ENCODE measurements around the gene EGR4. TPM values are rescaled to one million over a fixed set of nuclear protein-coding genes. Genes with fewer than 3 reads are reported as not detected.

EGR4 gene
- total and polyA plus RNA-seq, 8 donors = 0.09 to 0.94 (median 0.18) TPM; not detected in 3

DNA sequence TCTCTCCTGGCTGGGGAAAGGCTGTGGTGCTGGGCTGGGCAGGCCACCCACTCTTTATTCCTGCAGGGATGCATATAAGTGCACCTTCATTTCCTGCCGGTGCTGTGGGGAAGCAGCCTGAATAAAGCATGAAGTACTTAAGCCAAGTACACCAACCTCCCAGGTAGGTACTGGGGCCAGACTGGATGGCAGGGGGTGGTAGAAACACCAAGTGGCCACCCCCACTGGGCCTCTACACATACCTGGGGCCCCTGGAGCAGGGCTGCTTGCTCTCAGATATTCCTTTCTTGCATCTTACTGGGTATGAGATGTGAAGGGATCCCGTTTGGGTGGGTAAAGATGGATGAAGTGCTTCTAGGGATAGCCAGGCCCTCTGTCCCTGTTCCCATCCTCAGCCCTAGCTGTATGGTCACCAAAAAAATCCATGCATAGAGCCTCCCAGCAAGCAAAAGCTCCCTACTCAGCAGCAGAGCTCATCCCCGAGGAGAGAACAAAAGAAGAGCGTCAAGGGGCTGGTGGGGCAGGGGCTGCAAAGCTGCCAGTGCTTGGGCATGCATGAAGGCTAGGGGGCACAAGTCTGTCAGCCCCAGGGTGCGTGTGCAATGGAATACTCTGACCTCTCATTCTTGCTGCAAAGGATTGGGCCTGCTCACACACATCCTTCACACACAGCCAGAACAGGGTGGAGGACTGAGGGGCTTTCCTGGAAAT lies 37.3 kb downstream of the EGR4 start:
- 71 to 72% methylated on average over 5 of the region's 5 CpGs for WGBS, 2 donors

DNA sequence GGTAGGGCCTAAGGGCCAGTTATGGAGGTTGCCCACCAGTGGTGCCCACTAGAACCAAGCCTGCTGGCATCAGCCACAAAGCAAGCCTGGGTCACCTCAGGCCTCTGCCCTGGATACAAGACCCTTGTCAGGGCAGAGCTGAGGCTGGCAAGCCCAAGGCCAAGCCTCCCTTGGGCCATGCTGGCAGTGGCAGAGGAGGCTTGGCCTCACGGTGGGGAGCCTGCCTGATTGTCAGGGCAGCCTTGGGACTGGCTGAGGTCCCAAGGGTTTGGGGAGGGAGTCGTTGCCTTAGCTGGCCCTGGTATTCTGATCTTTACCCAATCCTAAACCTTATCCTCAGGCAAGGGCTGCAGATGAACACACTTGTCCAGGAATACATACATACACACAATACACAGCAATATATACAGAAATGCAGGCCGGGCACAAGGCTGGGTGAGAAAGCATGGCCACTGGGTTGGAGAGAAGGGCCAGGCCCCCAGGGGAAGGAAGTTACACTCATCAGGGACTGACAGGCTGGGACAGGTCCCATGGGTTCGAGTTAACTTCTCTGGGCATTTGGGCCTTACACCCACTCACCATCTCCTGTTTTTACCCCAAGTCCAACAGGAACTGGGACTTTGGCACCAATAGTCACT lies 38.2 kb downstream of the EGR4 start:
- Histone ChIP-seq H3K27ac (no peak overlapping the region), H3K4me1 (peaks cover 0 to 5% (median 0%) of the 10 kb centered on the region in 3 donors), H3K36me3 (peaks cover 0 to 21% (median 5%) of the 10 kb centered on the region in 3 donors), H3K4me3 (no peak overlapping the region), H3K9me3 (no peaks in the 10 kb centered on the region), H3K27me3 (no peaks in the 10 kb centered on the region)
- WGBS, 2 donors = 53% methylated on average over 4 of the region's 4 CpGs
- DNase-seq (peak in 1 of 6 donors; percentile 62), FAIRE-seq (no peak), ATAC-seq (no peak)
- intact Hi-C loops (cut with DNase I) = no loop called here
- TF ChIP-seq, protein P1, sequence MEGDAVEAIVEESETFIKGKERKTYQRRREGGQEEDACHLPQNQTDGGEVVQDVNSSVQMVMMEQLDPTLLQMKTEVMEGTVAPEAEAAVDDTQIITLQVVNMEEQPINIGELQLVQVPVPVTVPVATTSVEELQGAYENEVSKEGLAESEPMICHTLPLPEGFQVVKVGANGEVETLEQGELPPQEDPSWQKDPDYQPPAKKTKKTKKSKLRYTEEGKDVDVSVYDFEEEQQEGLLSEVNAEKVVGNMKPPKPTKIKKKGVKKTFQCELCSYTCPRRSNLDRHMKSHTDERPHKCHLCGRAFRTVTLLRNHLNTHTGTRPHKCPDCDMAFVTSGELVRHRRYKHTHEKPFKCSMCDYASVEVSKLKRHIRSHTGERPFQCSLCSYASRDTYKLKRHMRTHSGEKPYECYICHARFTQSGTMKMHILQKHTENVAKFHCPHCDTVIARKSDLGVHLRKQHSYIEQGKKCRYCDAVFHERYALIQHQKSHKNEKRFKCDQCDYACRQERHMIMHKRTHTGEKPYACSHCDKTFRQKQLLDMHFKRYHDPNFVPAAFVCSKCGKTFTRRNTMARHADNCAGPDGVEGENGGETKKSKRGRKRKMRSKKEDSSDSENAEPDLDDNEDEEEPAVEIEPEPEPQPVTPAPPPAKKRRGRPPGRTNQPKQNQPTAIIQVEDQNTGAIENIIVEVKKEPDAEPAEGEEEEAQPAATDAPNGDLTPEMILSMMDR (IDR thresholded peaks at IDR 0.05) = no peak

More for the DNA sequence above, 37.3 kb downstream of the EGR4 start:
- H3K4me3 ChIP-seq = no peak overlapping the region
- TF ChIP-seq, protein P1 (IDR thresholded peaks at IDR 0.05) = no peak
- peaks cover 0 to 17% (median 0%) of the 10 kb centered on the region in 3 donors for H3K36me3 ChIP-seq
- FAIRE-seq (no peak), ATAC-seq (no peak), DNase-seq (no peak)
- H3K27me3 ChIP-seq = no peaks in the 10 kb centered on the region
- H3K4me1 ChIP-seq = no peaks in the 10 kb centered on the region
- H3K9me3 ChIP-seq = no peaks in the 10 kb centered on the region
- no peak overlapping the region for H3K27ac ChIP-seq
- intact Hi-C loops (cut with DNase I) = no loop called here

DNA sequence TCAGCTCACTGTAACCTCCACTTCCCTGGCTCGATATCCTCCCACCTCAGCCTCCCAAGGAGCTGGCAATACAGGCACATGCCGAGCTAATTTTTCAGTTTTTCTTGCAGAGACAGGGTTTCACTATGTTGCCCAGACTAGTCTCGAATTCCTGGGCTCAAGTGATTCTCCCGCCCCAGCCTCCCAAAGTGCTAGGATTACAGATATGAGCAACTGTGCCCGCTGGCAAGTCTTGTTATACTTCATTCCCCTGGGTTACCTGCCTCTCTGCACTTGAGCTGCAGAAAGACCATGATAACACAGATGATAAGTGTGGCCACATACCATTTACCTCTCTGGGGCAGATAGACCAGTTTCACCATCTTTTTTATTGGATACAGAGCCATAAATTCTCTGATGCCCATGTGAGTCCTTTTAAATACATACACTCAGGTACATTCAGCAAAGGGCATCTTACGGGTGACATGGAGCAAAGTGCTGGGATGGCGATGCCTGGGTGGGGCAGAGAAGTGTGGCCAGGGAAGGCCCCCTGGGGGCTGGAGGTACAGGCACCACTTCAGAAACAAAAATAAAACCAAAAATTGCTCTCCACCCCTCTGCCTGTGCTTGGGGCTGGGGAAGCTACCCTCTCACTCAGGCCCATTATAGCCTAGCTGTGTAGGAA lies 38.9 kb downstream of the EGR4 start:
- Histone ChIP-seq H3K4me1 (peaks cover 0 to 5% (median 0%) of the 10 kb centered on the region in 3 donors), H3K27me3 (no peaks in the 10 kb centered on the region), H3K36me3 (peaks cover 0 to 28% (median 11%) of the 10 kb centered on the region in 3 donors), H3K27ac (no peak overlapping the region), H3K4me3 (no peak overlapping the region), H3K9me3 (no peaks in the 10 kb centered on the region)
- DNase-seq (no peak), FAIRE-seq (no peak), ATAC-seq (no peak)
- TF ChIP-seq, protein P1 (IDR thresholded peaks at IDR 0.05) = no peak
- 91 to 96% methylated on average over 7 of the region's 7 CpGs for WGBS, 2 donors
- intact Hi-C loops (cut with DNase I) = no loop called here

DNA sequence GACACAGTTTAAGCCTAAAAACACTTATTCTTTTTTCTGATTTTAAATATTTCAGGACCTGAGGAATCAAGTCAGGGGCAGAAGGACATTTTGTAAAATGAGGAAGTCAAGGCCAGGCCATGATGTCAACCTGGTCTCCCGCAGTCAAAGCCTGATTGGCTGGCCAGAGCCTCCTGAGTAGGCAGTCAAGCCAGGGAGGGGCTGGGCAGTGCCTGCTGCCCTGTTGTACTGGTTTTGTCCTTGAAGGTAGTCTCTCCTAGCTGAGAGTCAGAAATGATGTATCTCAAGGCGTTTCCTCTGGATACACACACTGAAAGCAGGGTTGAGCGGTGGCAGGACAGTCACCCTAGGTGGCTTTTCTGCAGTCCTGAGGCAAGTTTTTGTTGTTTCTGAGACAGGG lies 39.4 kb downstream of the EGR4 start:
- H3K9me3 ChIP-seq = no peaks in the 10 kb centered on the region
- H3K4me3 ChIP-seq = no peak overlapping the region
- intact Hi-C loops (cut with DNase I) = no loop called here
- WGBS, 2 donors = 79 to 82% methylated on average over 3 of the region's 3 CpGs
- TF ChIP-seq, protein P1 (IDR thresholded peaks at IDR 0.05) = no peak
- DNase-seq (no peak), FAIRE-seq (no peak), ATAC-seq (peak in 3 of 4 donors; percentile 9 to 51 (median 16))
- H3K36me3 ChIP-seq = peaks cover 3 to 34% (median 11%) of the 10 kb centered on the region in 3 donors
- no peaks in the 10 kb centered on the region for H3K27me3 ChIP-seq
- H3K27ac ChIP-seq = no peak overlapping the region
- H3K4me1 ChIP-seq = peaks cover 0 to 5% (median 0%) of the 10 kb centered on the region in 3 donors

Measured in pancreas (tissue), 10 donors.